HepG2 (cell line): Measurements from ENCODE around the gene ABCC3. TPM values are rescaled to one million over a fixed set of nuclear protein-coding genes. Genes with fewer than 3 reads are reported as not detected.

ENCODE experiments used
- ATF6 ChIP-seq: sonication (generic); formaldehyde crosslinking; conservative IDR thresholded peaks from 2 replicates; pipeline ENCODE4 v1.4.0; 2020; ENCODE audit warnings: missing genetic modification reagents
- CENPX ChIP-seq: sonication (generic); formaldehyde crosslinking; IDR thresholded peaks from 2 replicates; pipeline ENCODE4 v1.9.0; 2021; ENCODE audit warnings: mild to moderate bottlenecking, missing genetic modification reagents, moderate library complexity
- CHD2 ChIP-seq: IDR thresholded peaks from 2 replicates; pipeline ENCODE4 v1.6.1; 2011; ENCODE audit warnings: low read depth, low read length, improper control_type of control experiment
- CREB3 ChIP-seq: sonication (generic); formaldehyde crosslinking; IDR thresholded peaks from 2 replicates; pipeline ENCODE4 v1.5.0; 2020; ENCODE audit warnings: missing genetic modification reagents
- CREBL2 ChIP-seq: sonication (generic); formaldehyde crosslinking; IDR thresholded peaks from 2 replicates; pipeline ENCODE4 v1.8.1; 2023; ENCODE audit warnings: missing genetic modification reagents, mild to moderate bottlenecking, borderline replicate concordance
- HHEX ChIP-seq: IDR thresholded peaks from 2 replicates; pipeline ENCODE4 v1.6.1; 2016; ENCODE audit warnings: control low read depth
- KDM4B ChIP-seq: sonication (generic); formaldehyde crosslinking; IDR thresholded peaks from 2 replicates; pipeline ENCODE4 v1.4.0; 2020; ENCODE audit warnings: missing genetic modification reagents
- MIXL1 ChIP-seq: IDR thresholded peaks from 2 replicates; pipeline ENCODE4 v1.6.1; 2016
- NFYC ChIP-seq: IDR thresholded peaks from 2 replicates; pipeline ENCODE4 v1.6.1; 2016; ENCODE audit warnings: missing genetic modification reagents, missing compliant biosample characterization
- PHF8 ChIP-seq: sonication (generic); formaldehyde crosslinking; IDR thresholded peaks from 2 replicates; pipeline ENCODE4 v1.5.0; 2020; ENCODE audit warnings: missing genetic modification reagents
- PTBP1 ChIP-seq: fragments of 200-400 bp; formaldehyde crosslinking; IDR thresholded peaks from 2 replicates; pipeline ENCODE4 v1.6.1; 2018; ENCODE audit warnings: low read length, low read depth; ENCODE audit not compliant: poor library complexity, severe bottlenecking
- SMAD1 ChIP-seq: sonication (generic); formaldehyde crosslinking; IDR thresholded peaks from 2 replicates; pipeline ENCODE4 v1.4.0; 2020; ENCODE audit warnings: missing genetic modification reagents, low read depth, mild to moderate bottlenecking, borderline replicate concordance
- STAG1 ChIP-seq: sonication (generic); formaldehyde crosslinking; IDR thresholded peaks from 2 replicates; pipeline ENCODE4 v1.4.0; 2020; ENCODE audit warnings: missing genetic modification reagents
- TFDP1 ChIP-seq: IDR thresholded peaks from 2 replicates; pipeline ENCODE4 v1.6.1; 2016; ENCODE audit warnings: missing compliant biosample characterization, missing genetic modification reagents, borderline replicate concordance
- XRCC5 ChIP-seq: fragments of 200-400 bp; formaldehyde crosslinking; optimal IDR thresholded peaks from 2 replicates; pipeline ENCODE3; 2017; ENCODE audit warnings: mild to moderate bottlenecking, low read length
- ZEB1 ChIP-seq: IDR thresholded peaks from 2 replicates; pipeline ENCODE4 v1.6.1; 2012; ENCODE audit warnings: mild to moderate bottlenecking, low read depth, inconsistent platforms; ENCODE audit not compliant: insufficient replicate concordance
- ZNF143 ChIP-seq: sonication (generic); formaldehyde crosslinking; IDR thresholded peaks from 2 replicates; pipeline ENCODE4 v1.4.0; 2020; ENCODE audit warnings: missing genetic modification reagents
- ZNF282 ChIP-seq: fragments of 450-650 bp; IDR thresholded peaks from 2 replicates; pipeline ENCODE4 v1.6.1; 2018; ENCODE audit not compliant: partially characterized antibody
- ZNF292 ChIP-seq: sonication (generic); formaldehyde crosslinking; IDR thresholded peaks from 2 replicates; pipeline ENCODE4 v1.8.1; 2022; ENCODE audit warnings: mild to moderate bottlenecking, low read depth, missing genetic modification reagents, borderline replicate concordance
- ZNF33A ChIP-seq: sonication (generic); formaldehyde crosslinking; IDR thresholded peaks from 2 replicates; pipeline ENCODE4 v1.5.1; 2020; ENCODE audit warnings: missing genetic modification reagents, mild to moderate bottlenecking, moderate library complexity, borderline replicate concordance
- ZNF484 ChIP-seq: sonication (generic); formaldehyde crosslinking; IDR thresholded peaks from 2 replicates; pipeline ENCODE4 v1.5.1; 2020; ENCODE audit warnings: mild to moderate bottlenecking, low read depth, missing genetic modification reagents, borderline replicate concordance
- ZNF740 ChIP-seq: sonication (generic); formaldehyde crosslinking; IDR thresholded peaks from 2 replicates; pipeline ENCODE4 v1.4.0; 2020; ENCODE audit warnings: missing genetic modification reagents
- ZNF800 ChIP-seq: sonication (generic); formaldehyde crosslinking; IDR thresholded peaks from 2 replicates; pipeline ENCODE4 v1.4.0; 2020; ENCODE audit warnings: missing genetic modification reagents
- polyA plus RNA-seq, 8 experiments: library from polyadenylated mRNA; depleted of rRNA in 3 of 8; stranded (reverse) in 7 of 8; unstranded in 1 of 8; fragments of >200 nt; fragmentation: Illumina TruSeq in 4 of 8; extraction: Trizol in 4 of 8; gene quantifications; 2 replicates each; pipeline versions ENCODE4 v1.2.1 to v1.2.3, GENCODE V29; 2011 to 2016; ENCODE audit warnings: low read depth in 4 of 8, missing spikeins in 1 of 8, mixed read lengths in 1 of 8; ENCODE audit not compliant: insufficient read depth in 1 of 8
- total RNA-seq, 5 experiments: library from RNA; depleted of rRNA; stranded (reverse); fragments of >200 nt; fragmentation: Illumina TruSeq; extraction: Trizol; gene quantifications; 2 replicates each; pipeline ENCODE4 v1.2.3, GENCODE V29; 2016; ENCODE audit warnings: low read depth in 1 of 5

The ABCC3 gene
- total and polyA plus RNA-seq, 2 of the 13 experiments (the other 11 are each of a cell fraction or from before 2014, with no cell fraction given), result 25.2 to 50.7 TPM

- TF ChIP-seq ZNF292 (CRISPR knock-in tag), result peak; percentile 74; the same call in 1 of the 2 replicates
- no peak for TF ChIP-seq ZNF282
- no peak for TF ChIP-seq CHD2
- TF ChIP-seq CREB3 (CRISPR knock-in tag), result 0 out of 2 replicates have a peak, but pooled peaks have one; percentile 60
- no peak for TF ChIP-seq SMAD1 (CRISPR knock-in tag)
- no peak for TF ChIP-seq ATF6 (CRISPR knock-in tag)
- TF ChIP-seq XRCC5, result peak; percentile 15
- TF ChIP-seq ZNF484 (CRISPR knock-in tag), result no peak
- no peak for TF ChIP-seq MIXL1 (CRISPR knock-in tag)
- peak; percentile 71; the same call in 1 of the 2 replicates for TF ChIP-seq ZNF800 (CRISPR knock-in tag)
- TF ChIP-seq CENPX (CRISPR knock-in tag), result no peak
- peak; percentile 49 for TF ChIP-seq ZEB1
- no peak for TF ChIP-seq HHEX (CRISPR knock-in tag)
- no peak; the same call in 1 of the 2 replicates for TF ChIP-seq ZNF143 (CRISPR knock-in tag)
- no peak for TF ChIP-seq ZNF740 (CRISPR knock-in tag)
- TF ChIP-seq NFYC (CRISPR knock-in tag), result no peak
- no peak for TF ChIP-seq PTBP1
- TF ChIP-seq STAG1, result 0 out of 2 replicates have a peak, but pooled peaks have one; percentile 3
- peak; percentile 25; the same call in 1 of the 2 replicates for TF ChIP-seq KDM4B (CRISPR knock-in tag)
- peak; percentile 48; the same call in 1 of the 2 replicates for TF ChIP-seq TFDP1 (CRISPR knock-in tag)
- no peak for TF ChIP-seq ZNF33A
- no peak for TF ChIP-seq CREBL2 (CRISPR knock-in tag)
- TF ChIP-seq PHF8 (CRISPR knock-in tag), result 0 out of 2 replicates have a peak, but pooled peaks have one; percentile 35
These were observed 1.5 kb downstream of the ABCC3 start (continued) for GRCh38 chr17:50635982-50636803.
